OCI-M2 (cell line): ENCODE data around the gene SPG7.
"Not testable (repeated sequence)": the region's sequence is repeated elsewhere in the genome, so short reads cannot be mapped to it uniquely, and the experiment has no call there.

Experiments used
- DNase-seq: peaks from one replicate; lab custom pipeline; 2025; ENCODE audit not compliant: unreplicated experiment; lab: John Stamatoyannopoulos, UW

SPG7 gene

GRCh38 chr16:89562939-89563338 lies 54.7 kb downstream of the SPG7 start:
- DNase-seq = no peak

DNA sequence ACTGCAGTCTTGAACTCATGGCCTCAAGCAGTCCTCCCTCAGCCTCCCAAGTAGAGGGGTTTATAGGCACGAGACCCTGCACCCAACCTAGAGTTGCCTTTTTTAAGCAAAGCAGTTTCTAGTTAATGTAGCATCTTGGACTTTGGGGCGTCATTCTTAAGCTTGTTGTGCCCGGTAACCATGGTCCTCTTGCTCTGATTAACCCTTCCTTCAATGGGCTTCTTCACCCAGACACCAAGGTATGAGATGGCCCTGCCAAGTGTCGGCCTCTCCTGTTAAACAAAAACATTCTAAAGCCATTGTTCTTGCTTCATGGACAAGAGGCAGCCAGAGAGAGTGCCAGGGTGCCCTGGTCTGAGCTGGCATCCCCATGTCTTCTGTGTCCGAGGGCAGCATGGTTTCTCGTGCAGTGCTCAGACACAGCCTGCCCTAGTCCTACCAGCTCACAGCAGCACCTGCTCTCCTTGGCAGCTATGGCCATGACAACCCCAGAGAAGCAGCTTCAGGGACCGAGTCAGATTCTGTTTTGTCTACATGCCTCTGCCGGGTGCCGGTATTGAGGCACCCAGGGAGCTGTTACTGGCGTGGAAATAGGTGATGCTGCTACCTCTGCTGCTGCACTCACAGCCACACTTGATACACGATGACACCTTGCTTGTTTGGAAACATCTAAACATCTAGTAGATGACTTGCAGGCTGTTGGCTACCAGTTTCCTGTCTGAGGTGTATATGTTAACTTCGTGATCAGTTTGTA lies 55.6 kb downstream of the SPG7 start:
- no peak for DNase-seq

DNA sequence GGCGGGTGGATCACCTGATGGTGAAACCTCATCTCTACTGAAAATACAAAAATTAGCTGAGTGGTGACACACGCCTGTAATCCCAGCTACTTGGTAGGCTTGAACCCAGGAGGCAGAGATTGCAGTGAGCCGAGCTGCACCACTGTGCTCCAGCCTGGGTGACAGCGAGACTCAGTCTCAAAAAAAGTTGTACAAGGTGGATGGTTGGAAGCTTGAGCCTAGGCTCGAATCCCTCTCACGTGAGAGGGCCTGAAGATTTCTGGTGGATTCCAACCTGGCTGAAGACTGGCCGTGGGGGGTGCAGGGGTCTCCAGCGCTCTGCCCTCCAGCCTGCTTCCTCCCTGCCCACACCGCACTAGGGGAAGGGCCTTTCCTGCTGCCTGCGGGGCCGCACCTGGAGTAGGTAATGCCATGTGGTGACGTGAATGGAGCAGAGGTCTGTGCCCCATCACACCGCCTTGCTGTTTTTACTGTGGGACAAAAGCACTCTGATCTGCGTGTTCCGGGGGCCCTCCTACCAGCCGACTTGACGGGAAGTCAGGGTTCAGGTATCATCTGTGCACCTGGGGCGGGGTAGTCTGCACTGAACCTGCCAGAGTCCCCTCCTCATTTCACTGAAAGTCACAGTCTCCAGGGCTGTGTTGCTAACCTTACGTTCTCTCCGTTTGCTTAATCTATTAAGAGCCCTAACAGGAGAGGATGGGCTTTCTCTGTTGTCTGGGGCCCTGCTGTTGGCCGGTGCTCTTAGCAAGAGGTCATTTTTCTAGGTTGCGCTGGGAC lies 56.5 kb downstream of the SPG7 start:
- no peak for DNase-seq

GRCh38 chr16:89565256-89565505 lies 57.0 kb downstream of the SPG7 start:
- DNase-seq = no peak

DNA sequence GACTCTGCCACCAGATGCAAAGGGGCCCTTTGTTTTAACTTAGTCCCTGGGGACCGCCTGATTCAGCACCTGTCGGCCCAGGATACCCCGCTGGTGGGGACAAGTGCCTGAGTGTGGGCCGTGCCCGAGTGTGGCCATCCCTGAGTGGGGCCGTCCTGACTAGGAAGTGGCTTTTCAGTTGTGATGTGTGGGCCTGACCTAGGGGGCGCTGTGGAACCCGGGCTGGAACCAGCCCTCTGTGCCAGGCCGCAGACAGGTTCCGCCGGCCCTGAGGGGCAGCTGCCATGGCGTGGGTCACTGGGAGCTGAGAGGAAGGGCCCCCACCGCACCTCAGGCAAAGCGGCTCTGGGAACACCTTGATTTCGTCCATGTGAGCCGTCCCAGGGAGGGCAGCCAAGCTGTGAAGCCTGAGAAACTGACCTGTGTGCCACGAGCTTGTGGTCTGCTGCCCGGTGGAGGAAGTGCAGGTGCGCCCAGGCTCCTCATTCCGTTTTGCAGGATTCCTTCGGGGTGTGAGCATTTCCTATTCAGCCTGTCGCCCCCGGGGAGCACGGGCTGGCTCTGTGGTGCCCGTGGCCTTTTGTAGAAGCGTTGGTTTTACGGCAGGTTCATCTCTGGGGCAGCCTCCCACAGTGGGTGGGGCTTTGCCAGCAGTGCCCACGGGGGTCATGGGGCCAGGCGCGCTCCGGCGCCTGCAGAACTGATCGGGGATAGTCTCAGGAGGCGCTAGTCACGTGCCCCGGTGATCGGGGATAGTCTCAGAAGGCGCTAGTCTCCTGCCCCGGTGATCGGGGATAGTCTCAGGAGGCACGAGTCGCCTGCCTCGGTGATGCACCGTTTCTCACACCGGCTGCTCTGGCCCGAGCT lies 57.5 kb downstream of the SPG7 start:
- peak; percentile 63 for DNase-seq

DNA sequence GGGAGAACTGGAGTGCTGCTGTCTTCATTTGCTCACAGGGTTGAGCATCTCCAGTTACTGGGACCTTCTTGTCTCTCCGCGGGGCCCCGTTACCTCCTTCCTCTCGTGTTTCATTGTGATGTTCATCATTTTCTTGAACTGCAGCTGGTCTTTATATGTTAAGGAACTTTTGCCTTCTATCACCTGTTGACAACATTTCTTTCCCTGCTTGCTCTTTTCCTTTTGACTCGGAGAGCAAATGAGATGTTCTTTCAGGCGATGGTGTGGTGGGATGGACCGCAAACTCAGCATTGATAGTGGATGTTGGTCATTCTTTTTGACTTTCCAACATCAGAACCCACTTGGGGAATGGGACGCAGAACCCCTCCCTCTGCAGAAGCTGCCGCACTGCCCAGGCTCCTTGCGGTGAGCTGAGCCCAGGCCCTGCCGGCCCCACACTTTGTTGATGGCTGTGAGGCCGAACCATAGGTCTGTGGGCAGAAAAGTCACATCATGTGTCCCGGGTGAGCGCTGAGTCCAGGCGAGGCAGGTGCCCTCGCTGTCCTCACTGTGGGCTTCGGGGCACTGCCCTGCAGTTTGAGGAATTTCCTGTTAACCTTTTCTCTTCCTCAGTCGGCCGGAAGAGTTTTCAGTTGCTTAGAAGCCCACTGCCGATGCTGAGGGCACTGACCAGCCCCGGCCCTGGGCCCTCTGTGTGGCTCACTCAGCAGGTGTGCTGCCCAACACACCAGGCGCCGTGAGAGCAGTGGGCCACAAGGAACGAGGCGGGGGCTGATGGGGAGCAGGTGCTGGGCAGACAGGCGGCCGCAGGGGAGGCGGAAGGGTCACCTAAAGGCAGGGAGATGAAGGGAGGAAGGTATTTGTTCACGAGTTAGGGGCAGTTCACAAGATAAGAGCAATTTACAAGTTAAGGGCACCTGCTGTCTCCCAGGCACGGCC lies 59.7 kb downstream of the SPG7 start:
- no peak for DNase-seq

DNA sequence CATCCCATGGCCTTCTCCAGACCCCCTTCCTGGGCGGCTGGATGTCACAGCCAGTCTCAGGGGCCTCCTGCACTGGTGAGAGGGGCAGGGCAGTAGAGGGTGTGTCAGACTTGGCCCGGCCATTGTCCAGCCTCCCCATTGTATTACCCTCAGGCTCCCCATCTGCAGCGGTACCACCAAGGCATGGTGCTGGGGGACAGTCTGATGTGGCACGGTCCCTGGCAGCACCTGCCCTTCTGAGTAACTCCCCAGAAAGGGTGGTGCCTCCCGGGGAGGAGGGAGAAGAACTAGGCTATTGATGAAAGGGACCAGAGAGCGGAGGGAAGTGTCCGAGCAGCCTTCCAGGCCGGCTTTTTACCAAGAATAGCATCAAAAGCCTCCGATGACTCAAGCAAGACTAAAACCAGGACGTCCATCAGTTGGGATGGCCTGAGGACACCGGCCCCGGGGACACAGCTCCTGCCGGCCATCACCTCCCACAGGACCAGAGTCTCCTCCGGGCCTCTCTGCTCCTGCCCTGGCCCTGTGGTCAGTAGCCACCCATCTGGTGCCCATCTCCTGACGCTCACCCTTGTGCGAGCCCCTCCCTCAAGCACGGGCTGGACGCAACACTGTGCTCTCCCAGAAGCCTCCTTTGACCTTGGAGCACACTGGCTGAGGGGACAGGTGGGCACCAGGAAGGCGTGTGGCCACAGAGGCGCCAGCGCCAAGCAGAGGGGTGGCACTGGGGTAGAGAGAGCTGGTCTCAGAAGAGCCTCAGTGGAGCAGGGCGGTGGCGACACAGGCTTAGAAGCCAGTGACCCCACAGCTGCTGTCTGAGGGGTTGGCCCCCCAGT lies 61.5 kb downstream of the SPG7 start:
- no peak for DNase-seq

- DNase-seq = no peak
These were observed 62.2 kb downstream of the SPG7 start for GRCh38 chr16:89570342-89570923.

GRCh38 chr16:89570983-89571598 lies 62.9 kb downstream of the SPG7 start:
- DNase-seq = not testable (repeated sequence)

DNA sequence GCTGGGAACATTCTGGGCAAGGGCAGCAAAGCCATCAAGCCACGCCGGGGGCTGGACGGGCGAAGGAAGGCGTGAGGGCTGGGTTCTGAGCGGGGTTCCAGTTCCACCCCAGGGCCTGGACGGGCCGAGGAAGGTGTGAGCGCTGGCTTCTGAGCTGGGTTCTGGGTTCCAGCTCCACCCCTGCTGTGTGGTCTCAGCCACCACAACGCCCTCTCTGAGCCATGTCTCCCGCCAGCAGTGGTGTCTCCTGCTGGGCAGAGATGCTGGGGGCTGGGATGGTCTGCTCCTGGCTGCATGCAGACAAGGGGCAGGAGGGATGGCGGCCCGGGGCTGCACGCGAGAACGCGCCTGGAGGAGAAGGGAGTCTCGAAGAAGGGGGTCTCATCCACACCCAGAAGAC lies 63.4 kb downstream of the SPG7 start:
- DNase-seq = no peak

DNA sequence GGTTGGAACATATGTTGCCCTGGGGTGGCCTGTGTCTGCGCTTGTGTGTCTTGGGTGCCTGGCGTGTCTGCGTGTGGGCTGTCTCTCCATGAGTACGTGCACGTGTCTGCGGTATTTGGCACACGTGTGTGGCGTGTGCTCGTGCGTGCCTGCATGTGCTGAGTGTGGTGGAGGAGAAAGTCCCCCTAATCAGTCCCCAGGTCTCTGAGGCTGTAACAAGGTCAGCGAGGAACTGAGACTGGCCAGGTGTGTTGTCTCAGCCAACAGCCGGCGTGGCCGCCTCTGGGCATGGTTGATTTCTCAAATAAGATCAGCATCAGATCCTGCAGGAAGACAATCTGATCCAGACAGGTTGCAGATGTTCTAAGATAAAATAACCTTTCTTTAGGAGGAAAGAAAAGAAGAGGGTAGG lies 63.9 kb downstream of the SPG7 start:
- DNase-seq = no peak

GRCh38 chr16:89572485-89573205 lies 64.4 kb downstream of the SPG7 start:
- DNase-seq = no peak

DNA sequence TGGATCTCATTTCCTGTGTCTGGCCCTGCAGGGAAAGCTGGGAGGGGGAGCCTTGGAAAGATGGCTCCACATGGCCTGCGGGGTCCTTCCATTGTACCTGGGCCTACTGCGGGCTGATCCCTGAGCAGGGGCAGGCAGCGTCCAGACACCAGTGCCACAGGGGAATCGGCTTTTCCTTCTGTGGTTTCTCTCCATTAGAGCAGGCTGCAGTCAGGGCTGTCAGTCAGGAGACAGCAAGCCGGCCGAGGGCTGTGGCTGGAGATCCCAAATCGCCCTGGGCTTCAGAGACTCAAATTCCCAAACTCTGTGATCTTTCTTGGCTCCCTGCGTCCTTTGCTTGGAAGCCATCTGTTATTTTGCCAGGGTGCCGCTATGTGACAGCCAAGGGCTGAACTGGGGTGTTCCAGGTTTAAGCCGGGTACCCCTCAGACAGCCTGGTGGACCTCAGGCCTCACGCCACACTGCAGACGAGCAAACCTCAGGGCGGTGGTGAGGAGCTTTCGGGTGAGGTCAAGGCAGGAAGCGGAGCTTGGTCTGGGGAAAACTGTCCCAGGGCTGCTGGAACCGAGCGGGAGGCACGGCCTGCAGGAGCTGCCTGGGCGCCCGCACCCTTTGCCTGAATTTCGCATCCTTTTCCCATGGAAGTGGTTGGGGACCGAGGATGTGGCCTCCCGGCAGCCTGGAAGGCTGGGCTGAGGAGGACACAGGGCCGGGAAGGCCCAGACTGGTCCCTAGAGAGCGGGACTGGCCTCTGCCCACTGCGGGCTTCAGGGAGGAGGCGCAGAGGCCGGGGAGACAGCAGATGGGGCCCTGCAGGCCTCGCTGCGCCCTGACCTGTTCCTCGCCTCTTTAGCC lies 65.8 kb downstream of the SPG7 start:
- no peak for DNase-seq

DNA sequence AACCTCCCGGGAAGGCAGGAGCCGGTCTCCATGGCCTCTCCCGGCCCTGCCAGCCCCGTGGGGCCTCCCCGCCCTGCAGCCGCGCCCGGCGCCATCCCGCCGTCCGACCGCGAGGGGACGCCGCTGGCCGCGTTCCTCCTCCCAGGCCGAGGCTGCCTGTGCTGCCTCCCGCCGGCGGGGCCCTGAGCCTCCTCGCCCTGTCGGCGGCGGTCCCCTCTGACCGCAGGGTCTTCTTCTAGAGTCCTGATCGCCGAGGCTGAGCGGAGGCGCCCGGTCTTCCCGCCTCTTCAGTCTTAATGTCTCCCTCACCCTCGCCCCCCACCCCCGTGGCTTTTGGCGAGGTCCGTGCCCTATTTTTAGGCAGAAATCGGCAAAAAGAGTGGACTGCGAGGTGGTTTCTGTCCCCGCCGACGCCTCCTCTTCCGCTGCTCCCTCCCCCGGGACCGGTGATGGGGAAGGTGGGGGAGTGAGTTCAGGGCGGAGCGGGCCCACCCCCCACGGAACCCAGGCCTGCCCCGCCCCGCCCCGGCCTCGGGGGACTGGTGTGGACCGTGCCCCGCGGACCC lies 66.6 kb downstream of the SPG7 start:
- DNase-seq = no peak

GRCh38 chr16:89575247-89576152 lies 67.3 kb downstream of the SPG7 start, which contains the start of gene CPNE7:
Gene CPNE7, plus strand, starts transcription at chr16:89575758. Its CDS starts 140 bp downstream, at chr16:89575898.
- DNase-seq = no peak
